K562 (cell line): ENCODE data around the gene MYB. TPM values are rescaled to one million over a fixed set of nuclear protein-coding genes. Genes with fewer than 3 reads are reported as not detected.

Source experiments
- C11orf30 ChIP-seq: fragments of 450-650 bp; IDR thresholded peaks from 2 replicates; pipeline ENCODE4 v1.6.1; 2016; ENCODE audit warnings: low read depth, mild to moderate bottlenecking
- CBFA2T3 ChIP-seq: fragments of 450-650 bp; IDR thresholded peaks from 2 replicates; pipeline ENCODE4 v1.6.1; 2017
- CEBPG ChIP-seq, 3 experiments: fragments of 200-800 bp in 1 of 3; sonication (Bioruptor generic) in 1 of 3; sonication (generic) in 1 of 3; formaldehyde crosslinking in 1 of 3; IDR thresholded peaks in 2 of 3; conservative IDR thresholded peaks in 1 of 3; 2 replicates each; pipeline versions ENCODE4 v1.6.1 to v1.8.0; 2016 to 2022; ENCODE audit warnings: missing compliant biosample characterization in 2 of 3, missing genetic modification characterization in 2 of 3, mild to moderate bottlenecking in 1 of 3, missing genetic modification reagents in 1 of 3
- CHD1 ChIP-seq: fragments of 200-600 bp; sonication (generic); IDR thresholded peaks from one replicate; pipeline ENCODE4 v1.6.1; 2012; ENCODE audit warnings: mild to moderate bottlenecking, moderate library complexity, low read length, inconsistent platforms
- GABPB2 ChIP-seq: fragments of 250-450 bp; sonication (Bioruptor Pico); conservative IDR thresholded peaks from 2 replicates; pipeline ENCODE4 v1.5.1; 2021; ENCODE audit warnings: mild to moderate bottlenecking
- NBN ChIP-seq: fragments of 450-650 bp; IDR thresholded peaks from 2 replicates; pipeline ENCODE4 v1.6.1; 2016; ENCODE audit warnings: low read depth, mild to moderate bottlenecking
- NFXL1 ChIP-seq: fragments of 450-650 bp; formaldehyde crosslinking; IDR thresholded peaks from 2 replicates; pipeline ENCODE4 v1.4.0; 2021; ENCODE audit warnings: mild to moderate bottlenecking
- RCOR1 ChIP-seq, 2 experiments: IDR thresholded peaks; 2 replicates each; pipeline ENCODE4 v1.6.1; 2012; ENCODE audit warnings: low read depth in 2 of 2, low read length in 2 of 2, borderline replicate concordance in 1 of 2, improper control_type of control experiment in 1 of 2
- RUNX1 ChIP-seq: sonication (generic); IDR thresholded peaks from 2 replicates; pipeline ENCODE4 v1.6.1; 2016; ENCODE audit warnings: antibody characterized with exemption, low read depth
- SUPT5H ChIP-seq: fragments of 450-650 bp; IDR thresholded peaks from 2 replicates; pipeline ENCODE4 v1.6.1; 2016
- U2AF2 ChIP-seq: fragments of 200-400 bp; formaldehyde crosslinking; optimal IDR thresholded peaks from 2 replicates; pipeline ENCODE3; 2017; ENCODE audit warnings: low read depth, mild to moderate bottlenecking, low read length
- ZNF668 ChIP-seq: fragments of 250-450 bp; sonication (Bioruptor Pico); IDR thresholded peaks from 2 replicates; pipeline ENCODE4 v1.8.0; 2022; ENCODE audit warnings: mild to moderate bottlenecking, inconsistent platforms
- polyA plus RNA-seq, 8 experiments: library from polyadenylated mRNA; depleted of rRNA in 4 of 8; stranded (reverse) in 5 of 8; unstranded in 3 of 8; fragments of >200 nt; fragmentation: Nextera tagmentation in 2 of 8; fragmentation: Illumina TruSeq in 1 of 8; extraction: Ambion mirVana in 2 of 8; extraction: Trizol in 1 of 8; gene quantifications; 2 replicates each; pipeline versions ENCODE4 v1.2.1 to v1.2.3, GENCODE V29; 2011 to 2014; ENCODE audit warnings: inconsistent platforms in 1 of 8, missing spikeins in 1 of 8
- total RNA-seq, 7 experiments: library from RNA; depleted of rRNA in 6 of 7; stranded (reverse); fragments of >200 nt in 6 of 7; fragmentation: Illumina TruSeq in 2 of 7; extraction: Trizol in 2 of 7; gene quantifications; 2 replicates each; pipeline versions ENCODE4 v1.2.1 to v1.2.3, GENCODE V29; 2011 to 2021; ENCODE audit warnings: low replicate concordance in 1 of 7
- TF ChIP-seq, protein P1 (sequence below): fragments of 450-650 bp; formaldehyde crosslinking; IDR thresholded peaks from 2 replicates; pipeline ENCODE4 v1.4.0; 2020; ENCODE audit warnings: mild to moderate bottlenecking, moderate library complexity
- TF ChIP-seq, protein P2 (sequence below): fragments of 450-650 bp; IDR thresholded peaks from 2 replicates; pipeline ENCODE4 v1.6.1; 2016; ENCODE audit warnings: low read depth

The MYB gene
- total and polyA plus RNA-seq, 9 of the 15 experiments (the other 6 are each of a cell fraction or from before 2014, with no cell fraction given), result 35.8 to 218 (median 140) TPM

- TF ChIP-seq, protein P1, sequence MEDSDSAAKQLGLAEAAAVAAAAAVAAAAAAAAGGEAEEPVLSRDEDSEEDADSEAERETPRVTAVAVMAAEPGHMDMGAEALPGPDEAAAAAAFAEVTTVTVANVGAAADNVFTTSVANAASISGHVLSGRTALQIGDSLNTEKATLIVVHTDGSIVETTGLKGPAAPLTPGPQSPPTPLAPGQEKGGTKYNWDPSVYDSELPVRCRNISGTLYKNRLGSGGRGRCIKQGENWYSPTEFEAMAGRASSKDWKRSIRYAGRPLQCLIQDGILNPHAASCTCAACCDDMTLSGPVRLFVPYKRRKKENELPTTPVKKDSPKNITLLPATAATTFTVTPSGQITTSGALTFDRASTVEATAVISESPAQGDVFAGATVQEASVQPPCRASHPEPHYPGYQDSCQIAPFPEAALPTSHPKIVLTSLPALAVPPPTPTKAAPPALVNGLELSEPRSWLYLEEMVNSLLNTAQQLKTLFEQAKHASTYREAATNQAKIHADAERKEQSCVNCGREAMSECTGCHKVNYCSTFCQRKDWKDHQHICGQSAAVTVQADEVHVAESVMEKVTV (CRISPR knock-in tag), result no peak
- TF ChIP-seq RUNX1 (no peak), RCOR1 (IDR thresholded peaks at IDR 0.05; ENCODE audit: borderline replicate concordance in 1 of 2, low read depth in 2 of 2, low read length in 2 of 2) (no peak), CBFA2T3 (0 out of 2 replicates have a peak, but pooled peaks have one; percentile 23), SUPT5H (no peak), C11orf30 (no peak), CHD1 (no peak), CEBPG (CRISPR knock-in tag; IDR thresholded peaks at IDR 0.05) (no peak), CEBPG (tag; conservative IDR thresholded peaks at IDR 0.05 in 1 of 2, IDR thresholded peaks at IDR 0.05 in 1 of 2) (0 out of 4 replicates have a peak, but pooled peaks have one; percentile 8 to 14), U2AF2 (no peak), ZNF668 (CRISPR knock-in tag) (no peak), GABPB2 (CRISPR knock-in tag) (no peak), NFXL1 (CRISPR knock-in tag) (no peak), NBN (no peak)
- TF ChIP-seq, protein P2, sequence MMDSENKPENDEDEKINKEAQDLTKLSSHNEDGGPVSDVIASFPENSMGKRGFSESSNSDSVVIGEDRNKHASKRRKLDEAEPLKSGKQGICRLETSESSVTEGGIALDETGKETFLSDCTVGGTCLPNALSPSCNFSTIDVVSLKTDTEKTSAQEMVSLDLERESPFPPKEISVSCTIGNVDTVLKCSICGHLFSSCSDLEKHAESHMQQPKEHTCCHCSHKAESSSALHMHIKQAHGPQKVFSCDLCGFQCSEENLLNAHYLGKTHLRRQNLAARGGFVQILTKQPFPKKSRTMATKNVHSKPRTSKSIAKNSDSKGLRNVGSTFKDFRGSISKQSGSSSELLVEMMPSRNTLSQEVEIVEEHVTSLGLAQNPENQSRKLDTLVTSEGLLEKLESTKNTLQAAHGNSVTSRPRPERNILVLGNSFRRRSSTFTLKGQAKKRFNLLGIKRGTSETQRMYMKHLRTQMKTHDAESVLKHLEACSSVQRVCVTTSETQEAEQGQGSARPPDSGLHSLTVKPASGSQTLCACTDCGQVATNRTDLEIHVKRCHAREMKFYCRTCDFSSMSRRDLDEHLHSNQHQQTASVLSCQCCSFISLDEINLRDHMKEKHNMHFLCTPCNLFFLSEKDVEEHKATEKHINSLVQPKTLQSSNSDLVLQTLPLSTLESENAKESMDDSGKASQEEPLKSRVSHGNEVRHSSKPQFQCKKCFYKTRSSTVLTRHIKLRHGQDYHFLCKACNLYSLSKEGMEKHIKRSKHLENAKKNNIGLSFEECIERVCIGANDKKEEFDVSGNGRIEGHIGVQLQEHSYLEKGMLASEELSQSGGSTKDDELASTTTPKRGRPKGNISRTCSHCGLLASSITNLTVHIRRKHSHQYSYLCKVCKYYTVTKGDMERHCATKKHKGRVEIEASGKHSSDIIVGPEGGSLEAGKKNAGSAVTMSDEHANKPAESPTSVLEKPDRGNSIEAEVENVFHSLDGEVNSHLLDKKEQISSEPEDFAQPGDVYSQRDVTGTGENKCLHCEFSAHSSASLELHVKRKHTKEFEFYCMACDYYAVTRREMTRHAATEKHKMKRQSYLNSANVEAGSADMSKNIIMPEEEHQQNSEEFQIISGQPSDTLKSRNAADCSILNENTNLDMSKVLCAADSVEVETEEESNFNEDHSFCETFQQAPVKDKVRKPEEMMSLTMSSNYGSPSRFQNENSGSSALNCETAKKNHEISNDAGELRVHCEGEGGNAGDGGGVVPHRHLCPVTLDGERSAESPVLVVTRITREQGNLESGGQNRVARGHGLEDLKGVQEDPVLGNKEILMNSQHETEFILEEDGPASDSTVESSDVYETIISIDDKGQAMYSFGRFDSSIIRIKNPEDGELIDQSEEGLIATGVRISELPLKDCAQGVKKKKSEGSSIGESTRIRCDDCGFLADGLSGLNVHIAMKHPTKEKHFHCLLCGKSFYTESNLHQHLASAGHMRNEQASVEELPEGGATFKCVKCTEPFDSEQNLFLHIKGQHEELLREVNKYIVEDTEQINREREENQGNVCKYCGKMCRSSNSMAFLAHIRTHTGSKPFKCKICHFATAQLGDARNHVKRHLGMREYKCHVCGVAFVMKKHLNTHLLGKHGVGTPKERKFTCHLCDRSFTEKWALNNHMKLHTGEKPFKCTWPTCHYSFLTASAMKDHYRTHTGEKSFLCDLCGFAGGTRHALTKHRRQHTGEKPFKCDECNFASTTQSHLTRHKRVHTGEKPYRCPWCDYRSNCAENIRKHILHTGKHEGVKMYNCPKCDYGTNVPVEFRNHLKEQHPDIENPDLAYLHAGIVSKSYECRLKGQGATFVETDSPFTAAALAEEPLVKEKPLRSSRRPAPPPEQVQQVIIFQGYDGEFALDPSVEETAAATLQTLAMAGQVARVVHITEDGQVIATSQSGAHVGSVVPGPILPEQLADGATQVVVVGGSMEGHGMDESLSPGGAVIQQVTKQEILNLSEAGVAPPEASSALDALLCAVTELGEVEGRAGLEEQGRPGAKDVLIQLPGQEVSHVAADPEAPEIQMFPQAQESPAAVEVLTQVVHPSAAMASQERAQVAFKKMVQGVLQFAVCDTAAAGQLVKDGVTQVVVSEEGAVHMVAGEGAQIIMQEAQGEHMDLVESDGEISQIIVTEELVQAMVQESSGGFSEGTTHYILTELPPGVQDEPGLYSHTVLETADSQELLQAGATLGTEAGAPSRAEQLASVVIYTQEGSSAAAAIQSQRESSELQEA, result no peak
Measured at GRCh38 chr6:135141182-135141581, 39.9 kb upstream of the MYB start (continued).
